ENCODE results near the gene LATS2. TPM values are rescaled to one million over a fixed set of nuclear protein-coding genes. Genes with fewer than 3 reads are reported as not detected.
"Not testable (repeated sequence)": the region's sequence is repeated elsewhere in the genome, so short reads cannot be mapped to it uniquely, and the experiment has no call there.

Gene LATS2
- total RNA-seq, 6 experiments from 2014 or later: 6.8 to 12.8 (median 8.7) TPM

GRCh38 chr13:21050288-21051197 lies 10.8 kb downstream of the LATS2 start:
- Histone ChIP-seq H3K4me3 (no peak overlapping the region), H3K9me3 (no peaks in the 10 kb centered on the region), H3K4me1 (peaks cover 0 to 8% (median 0%) of the 10 kb centered on the region in 4 donors), H3K27ac (no peak overlapping the region), H3K36me3 (peaks cover 0 to 4% (median under 1%) of the 10 kb centered on the region in 4 donors), H3K27me3 (no peaks in the 10 kb centered on the region)
- intact Hi-C loops (cut with DNase I): no loop called here
- WGBS (ENCODE audit: insufficient coverage, low coverage, low lambda C conversion rate, missing lambda C conversion rate): 92% methylated on average over 16 of the region's 16 CpGs
- DNase-seq: no peak
- no peak for ATAC-seq
- TF ChIP-seq CTCF (IDR thresholded peaks at IDR 0.05): no peak
- no peak for TF ChIP-seq POLR2A (IDR thresholded peaks at IDR 0.05)

DNA sequence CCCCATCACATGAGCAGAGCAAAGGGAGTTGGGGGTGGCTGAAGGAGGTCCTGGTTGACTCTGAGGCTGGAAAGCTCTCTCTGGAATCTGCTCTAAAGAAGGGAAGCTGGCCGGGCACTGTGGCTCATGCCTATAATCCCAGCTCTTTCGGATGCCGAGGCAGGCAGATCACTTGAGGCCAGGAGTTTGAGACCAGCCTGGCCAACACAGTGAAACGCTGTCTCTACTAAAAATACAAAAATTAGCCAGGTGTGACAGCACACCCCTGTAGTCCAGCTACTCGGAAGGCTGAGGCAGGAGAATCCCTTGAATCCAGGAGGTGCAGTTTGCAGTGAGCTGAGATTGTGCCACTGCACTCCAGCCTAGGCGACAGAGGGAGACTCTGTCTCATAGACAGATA lies 11.7 kb downstream of the LATS2 start:
- intact Hi-C loops (cut with DNase I); H3K27me3 ChIP-seq; H3K27ac ChIP-seq; H3K9me3 ChIP-seq; DNase-seq; ATAC-seq; H3K4me3 ChIP-seq; H3K4me1 ChIP-seq: not testable (repeated sequence)
- H3K36me3 ChIP-seq: peaks cover 0 to 11% (median 4%) of the 10 kb centered on the region in 4 donors
- WGBS (ENCODE audit: insufficient coverage, low coverage, low lambda C conversion rate, missing lambda C conversion rate): 90% methylated on average over 2 of the region's 6 CpGs

DNA sequence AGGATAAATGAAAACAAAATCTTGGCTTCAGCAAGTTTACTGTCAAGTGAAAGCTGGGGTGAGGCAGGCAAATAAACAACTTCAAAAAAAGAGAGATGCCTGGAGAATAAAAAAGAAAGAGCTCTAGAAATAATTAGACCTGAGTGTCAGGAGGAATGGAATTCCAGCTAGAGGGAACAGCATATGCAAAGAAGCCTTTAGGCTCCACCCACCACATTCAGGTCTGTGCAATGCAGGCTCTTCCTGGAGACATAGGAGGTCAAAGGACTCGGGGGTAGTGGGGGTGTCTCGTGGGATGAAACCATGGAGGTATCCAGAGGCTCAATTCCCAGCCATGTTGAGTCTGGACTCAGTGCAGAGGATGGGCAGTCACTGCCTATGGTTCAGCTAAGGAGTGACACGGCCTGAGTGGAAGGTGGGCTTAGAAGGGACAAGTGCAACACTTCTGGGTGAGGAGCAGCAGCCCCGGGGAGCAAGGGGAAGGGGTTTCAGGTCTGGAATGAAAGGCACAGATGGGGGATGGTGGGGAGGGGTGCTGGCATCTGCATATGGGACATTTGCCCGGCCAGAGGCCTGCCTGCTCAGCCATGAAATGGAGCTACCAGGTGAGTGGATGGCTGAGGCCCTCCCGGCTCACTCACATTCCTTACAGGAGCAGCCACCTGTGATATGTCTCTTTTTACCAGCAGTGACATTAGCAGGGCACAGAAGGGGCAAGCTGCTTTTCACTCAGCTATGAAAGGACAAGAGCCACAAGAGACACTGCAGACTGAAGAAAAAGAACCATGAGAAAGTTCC lies 12.3 kb downstream of the LATS2 start:
- H3K4me1 ChIP-seq: peaks cover 0 to 8% (median 0%) of the 10 kb centered on the region in 4 donors
- H3K4me3 ChIP-seq: no peak overlapping the region
- peak in 1 of 4 donors; percentile 26 for ATAC-seq
- no peak for DNase-seq
- no peaks in the 10 kb centered on the region for H3K27me3 ChIP-seq
- intact Hi-C loops (cut with DNase I): no loop called here
- H3K27ac ChIP-seq: no peak overlapping the region
- H3K36me3 ChIP-seq: peaks cover 0 to 12% (median 4%) of the 10 kb centered on the region in 4 donors
- no peak for TF ChIP-seq POLR2A (IDR thresholded peaks at IDR 0.05)
- TF ChIP-seq CTCF (IDR thresholded peaks at IDR 0.05): no peak
- WGBS (ENCODE audit: insufficient coverage, low coverage, low lambda C conversion rate, missing lambda C conversion rate): 100% methylated on average over 2 of the region's 6 CpGs
- H3K9me3 ChIP-seq: no peaks in the 10 kb centered on the region

DNA sequence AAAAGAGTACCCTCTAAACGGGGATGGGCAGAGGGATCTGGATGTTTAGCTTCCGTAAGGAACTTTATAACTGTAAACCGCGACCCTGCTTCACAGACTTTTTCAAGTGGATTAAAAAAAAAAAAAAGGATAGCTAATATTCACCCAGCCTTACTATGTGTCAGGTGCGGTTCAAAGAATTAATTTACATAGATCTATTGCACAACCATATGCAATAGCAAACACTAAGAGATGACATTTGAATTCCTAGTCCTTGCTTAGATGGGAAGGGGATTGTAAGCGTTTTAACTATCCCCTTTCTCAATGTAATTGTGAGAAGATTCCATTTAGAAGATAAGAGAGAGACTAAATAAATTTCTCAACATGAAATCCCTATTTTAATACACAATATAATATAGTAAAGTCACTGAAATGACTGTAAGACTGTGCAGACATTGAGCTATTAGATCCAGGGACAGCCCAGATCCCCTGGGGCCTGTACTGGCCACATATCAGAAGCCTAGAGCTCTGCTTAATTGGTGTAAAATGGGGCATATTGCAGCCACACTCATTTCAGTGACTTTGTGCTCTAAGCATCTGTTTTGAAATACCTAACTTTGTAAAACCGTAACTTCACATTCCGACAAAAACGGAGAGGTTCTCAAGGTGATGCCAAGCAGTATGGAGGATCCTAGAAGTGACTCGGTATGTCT lies 13.6 kb downstream of the LATS2 start:
- 76% methylated on average over 10 of the region's 10 CpGs for WGBS (ENCODE audit: insufficient coverage, low coverage, low lambda C conversion rate, missing lambda C conversion rate)
- intact Hi-C loops (cut with DNase I): no loop called here

More for the DNA sequence above, 13.6 kb downstream of the LATS2 start:
- Histone ChIP-seq H3K36me3 (peaks cover 0 to 12% (median 4%) of the 10 kb centered on the region in 4 donors), H3K27me3 (no peaks in the 10 kb centered on the region), H3K9me3 (no peaks in the 10 kb centered on the region), H3K4me1 (peaks cover 0 to 8% (median 0%) of the 10 kb centered on the region in 4 donors), H3K4me3 (no peak overlapping the region), H3K27ac (no peak overlapping the region)
- TF ChIP-seq POLR2A (IDR thresholded peaks at IDR 0.05) (no peak), CTCF (IDR thresholded peaks at IDR 0.05) (no peak)
- no peak for DNase-seq
- peak in 3 of 4 donors; percentile 43 to 67 (median 54) for ATAC-seq
